ENCODE measurements around the gene FHOD3.

FHOD3 gene

GRCh38 chr18:36613069-36613468 is 315.6 kb downstream of the FHOD3 start:
- H3K9ac ChIP-seq (ENCODE audit: low read length): no peak overlapping the region
- H4K20me1 ChIP-seq (ENCODE audit: insufficient read depth, low read length): no peaks in the 10 kb centered on the region
- no peaks in the 10 kb centered on the region for H3F3A ChIP-seq (ENCODE audit: insufficient read depth, low read length)
- no peaks in the 10 kb centered on the region for H3K9me3 ChIP-seq (replicated peaks; ENCODE audit: insufficient read depth, low read length)
- H3K79me2 ChIP-seq (ENCODE audit: low read length): no peaks in the 10 kb centered on the region
- no peaks in the 10 kb centered on the region for H3K36me3 ChIP-seq (replicated peaks; ENCODE audit: insufficient read depth, low read length)
- H2AFZ ChIP-seq (ENCODE audit: low read length): no peak overlapping the region
- TF ChIP-seq EZH2phosphoT487 (IDR thresholded peaks at IDR 0.05; ENCODE audit: low read length) (no peak), EZH2 (optimal IDR thresholded peaks at IDR 0.05; ENCODE audit: low read depth, low read length) (no peak)
- TF ChIP-seq, protein P1, sequence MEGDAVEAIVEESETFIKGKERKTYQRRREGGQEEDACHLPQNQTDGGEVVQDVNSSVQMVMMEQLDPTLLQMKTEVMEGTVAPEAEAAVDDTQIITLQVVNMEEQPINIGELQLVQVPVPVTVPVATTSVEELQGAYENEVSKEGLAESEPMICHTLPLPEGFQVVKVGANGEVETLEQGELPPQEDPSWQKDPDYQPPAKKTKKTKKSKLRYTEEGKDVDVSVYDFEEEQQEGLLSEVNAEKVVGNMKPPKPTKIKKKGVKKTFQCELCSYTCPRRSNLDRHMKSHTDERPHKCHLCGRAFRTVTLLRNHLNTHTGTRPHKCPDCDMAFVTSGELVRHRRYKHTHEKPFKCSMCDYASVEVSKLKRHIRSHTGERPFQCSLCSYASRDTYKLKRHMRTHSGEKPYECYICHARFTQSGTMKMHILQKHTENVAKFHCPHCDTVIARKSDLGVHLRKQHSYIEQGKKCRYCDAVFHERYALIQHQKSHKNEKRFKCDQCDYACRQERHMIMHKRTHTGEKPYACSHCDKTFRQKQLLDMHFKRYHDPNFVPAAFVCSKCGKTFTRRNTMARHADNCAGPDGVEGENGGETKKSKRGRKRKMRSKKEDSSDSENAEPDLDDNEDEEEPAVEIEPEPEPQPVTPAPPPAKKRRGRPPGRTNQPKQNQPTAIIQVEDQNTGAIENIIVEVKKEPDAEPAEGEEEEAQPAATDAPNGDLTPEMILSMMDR (IDR thresholded peaks at IDR 0.05; ENCODE audit: low read length): no peak
- no peaks in the 10 kb centered on the region for H3K4me1 ChIP-seq (ENCODE audit: low read length)
- H3K4me3 ChIP-seq (ENCODE audit: low read length): no peak overlapping the region
- DNase-seq: no peak
- H3K4me2 ChIP-seq (ENCODE audit: low read depth, low read length): no peak overlapping the region
- no peak overlapping the region for H3K27ac ChIP-seq (ENCODE audit: low read length)
- no peaks in the 10 kb centered on the region for H3K9me2 ChIP-seq (replicated peaks; ENCODE audit: insufficient read depth, low read length)
- H3K27me3 ChIP-seq (replicated peaks; ENCODE audit: insufficient read depth, low read length): no peaks in the 10 kb centered on the region

GRCh38 chr18:36613810-36614209 is 316.3 kb downstream of the FHOD3 start:
- Histone ChIP-seq H3K79me2 (ENCODE audit: low read length) (no peaks in the 10 kb centered on the region), H3K4me1 (ENCODE audit: low read length) (no peaks in the 10 kb centered on the region)

GRCh38 chr18:36620788-36621187 is 323.3 kb downstream of the FHOD3 start:
- H3K9me3 ChIP-seq (replicated peaks; ENCODE audit: insufficient read depth, low read length): no peaks in the 10 kb centered on the region
- TF ChIP-seq EZH2 (optimal IDR thresholded peaks at IDR 0.05; ENCODE audit: low read depth, low read length): no peak
- no peak for TF ChIP-seq EZH2phosphoT487 (IDR thresholded peaks at IDR 0.05; ENCODE audit: low read length)
- TF ChIP-seq, protein P1 (IDR thresholded peaks at IDR 0.05; ENCODE audit: low read length): no peak
- no peaks in the 10 kb centered on the region for H3F3A ChIP-seq (ENCODE audit: insufficient read depth, low read length)
- H2AFZ ChIP-seq (ENCODE audit: low read length): no peak overlapping the region
- no peaks in the 10 kb centered on the region for H3K27me3 ChIP-seq (replicated peaks; ENCODE audit: insufficient read depth, low read length)
- H3K9me2 ChIP-seq (replicated peaks; ENCODE audit: insufficient read depth, low read length): no peaks in the 10 kb centered on the region
- no peak overlapping the region for H3K27ac ChIP-seq (ENCODE audit: low read length)
- DNase-seq: no peak
- H3K4me3 ChIP-seq (ENCODE audit: low read length): no peak overlapping the region
- H4K20me1 ChIP-seq (ENCODE audit: insufficient read depth, low read length): no peaks in the 10 kb centered on the region
- no peaks in the 10 kb centered on the region for H3K36me3 ChIP-seq (replicated peaks; ENCODE audit: insufficient read depth, low read length)
- H3K79me2 ChIP-seq (ENCODE audit: low read length): no peaks in the 10 kb centered on the region
- H3K9ac ChIP-seq (ENCODE audit: low read length): no peak overlapping the region
- H3K4me1 ChIP-seq (ENCODE audit: low read length): no peaks in the 10 kb centered on the region
- H3K4me2 ChIP-seq (ENCODE audit: low read depth, low read length): no peak overlapping the region

More at GRCh38 chr18:36613810-36614209, 316.3 kb downstream of the FHOD3 start:
- H3F3A ChIP-seq (ENCODE audit: insufficient read depth, low read length): no peaks in the 10 kb centered on the region
- no peak overlapping the region for H3K4me2 ChIP-seq (ENCODE audit: low read depth, low read length)
- H3K4me3 ChIP-seq (ENCODE audit: low read length): no peak overlapping the region
- H3K27me3 ChIP-seq (replicated peaks; ENCODE audit: insufficient read depth, low read length): no peaks in the 10 kb centered on the region
- DNase-seq: no peak
- no peak overlapping the region for H2AFZ ChIP-seq (ENCODE audit: low read length)
- TF ChIP-seq EZH2phosphoT487 (IDR thresholded peaks at IDR 0.05; ENCODE audit: low read length) (no peak), EZH2 (optimal IDR thresholded peaks at IDR 0.05; ENCODE audit: low read depth, low read length) (no peak)
- TF ChIP-seq, protein P1 (IDR thresholded peaks at IDR 0.05; ENCODE audit: low read length): no peak
- no peaks in the 10 kb centered on the region for H4K20me1 ChIP-seq (ENCODE audit: insufficient read depth, low read length)
- H3K9ac ChIP-seq (ENCODE audit: low read length): no peak overlapping the region
- H3K36me3 ChIP-seq (replicated peaks; ENCODE audit: insufficient read depth, low read length): no peaks in the 10 kb centered on the region
- no peaks in the 10 kb centered on the region for H3K9me2 ChIP-seq (replicated peaks; ENCODE audit: insufficient read depth, low read length)
- no peaks in the 10 kb centered on the region for H3K9me3 ChIP-seq (replicated peaks; ENCODE audit: insufficient read depth, low read length)
- H3K27ac ChIP-seq (ENCODE audit: low read length): no peak overlapping the region

Data from MM.1S (cell line).